ENCODE data around the gene ACSBG1.

Gene ACSBG1, protein sequence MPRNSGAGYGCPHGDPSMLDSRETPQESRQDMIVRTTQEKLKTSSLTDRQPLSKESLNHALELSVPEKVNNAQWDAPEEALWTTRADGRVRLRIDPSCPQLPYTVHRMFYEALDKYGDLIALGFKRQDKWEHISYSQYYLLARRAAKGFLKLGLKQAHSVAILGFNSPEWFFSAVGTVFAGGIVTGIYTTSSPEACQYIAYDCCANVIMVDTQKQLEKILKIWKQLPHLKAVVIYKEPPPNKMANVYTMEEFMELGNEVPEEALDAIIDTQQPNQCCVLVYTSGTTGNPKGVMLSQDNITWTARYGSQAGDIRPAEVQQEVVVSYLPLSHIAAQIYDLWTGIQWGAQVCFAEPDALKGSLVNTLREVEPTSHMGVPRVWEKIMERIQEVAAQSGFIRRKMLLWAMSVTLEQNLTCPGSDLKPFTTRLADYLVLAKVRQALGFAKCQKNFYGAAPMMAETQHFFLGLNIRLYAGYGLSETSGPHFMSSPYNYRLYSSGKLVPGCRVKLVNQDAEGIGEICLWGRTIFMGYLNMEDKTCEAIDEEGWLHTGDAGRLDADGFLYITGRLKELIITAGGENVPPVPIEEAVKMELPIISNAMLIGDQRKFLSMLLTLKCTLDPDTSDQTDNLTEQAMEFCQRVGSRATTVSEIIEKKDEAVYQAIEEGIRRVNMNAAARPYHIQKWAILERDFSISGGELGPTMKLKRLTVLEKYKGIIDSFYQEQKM

DNA sequence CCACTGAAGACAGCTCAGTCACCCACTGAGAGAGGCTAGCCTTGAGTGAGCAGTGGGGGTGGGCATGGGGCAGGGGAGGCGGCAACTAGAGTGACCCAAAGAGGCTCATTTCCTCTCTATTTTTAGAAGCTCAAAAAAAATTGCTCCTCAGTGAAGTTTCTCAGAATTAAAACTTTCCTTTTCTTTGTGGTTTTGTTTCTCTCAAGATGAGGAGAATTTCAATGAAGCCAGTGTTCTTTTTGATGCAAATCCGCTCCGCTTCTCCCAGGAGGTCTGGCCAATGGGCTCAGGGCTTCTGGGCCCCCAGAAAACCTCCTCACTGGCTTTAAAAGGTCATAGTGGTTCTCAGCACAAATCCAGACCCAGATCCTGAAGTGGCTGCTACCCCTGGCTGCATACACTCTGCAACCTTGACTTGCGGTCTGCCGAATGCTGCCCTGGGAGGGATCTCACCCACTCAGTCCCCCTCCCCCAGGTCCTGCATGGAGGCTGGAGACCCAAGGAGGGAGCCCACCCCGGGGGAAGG, at the start of gene ACSBG1:
TSS of gene ACSBG1 (minus strand) at position 51 of the 526 bp plus-strand sequence. CDS start 64 bp downstream, outside the sequence.
- no peak for DNase-seq

DNA sequence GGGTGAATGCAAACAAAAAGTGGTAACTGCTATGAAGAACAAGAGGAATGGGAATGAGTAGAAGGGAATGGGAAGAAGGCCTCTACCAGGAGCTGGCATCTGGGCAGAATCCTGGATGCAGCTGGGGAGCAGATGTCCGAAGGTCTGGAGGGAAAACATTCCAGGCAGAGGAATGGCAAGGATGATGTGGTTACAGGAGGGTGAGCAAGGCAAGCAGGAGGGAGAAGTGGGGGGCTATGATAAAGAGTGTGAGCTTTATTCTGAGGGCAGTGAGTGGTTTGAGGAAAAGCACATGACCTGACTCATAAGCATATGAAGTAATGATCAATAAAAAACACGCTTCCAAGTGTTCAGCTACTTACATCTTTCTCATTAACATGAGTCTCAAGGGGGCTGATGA, 48.0 kb upstream of the ACSBG1 start:
- no peak for DNase-seq

DNA sequence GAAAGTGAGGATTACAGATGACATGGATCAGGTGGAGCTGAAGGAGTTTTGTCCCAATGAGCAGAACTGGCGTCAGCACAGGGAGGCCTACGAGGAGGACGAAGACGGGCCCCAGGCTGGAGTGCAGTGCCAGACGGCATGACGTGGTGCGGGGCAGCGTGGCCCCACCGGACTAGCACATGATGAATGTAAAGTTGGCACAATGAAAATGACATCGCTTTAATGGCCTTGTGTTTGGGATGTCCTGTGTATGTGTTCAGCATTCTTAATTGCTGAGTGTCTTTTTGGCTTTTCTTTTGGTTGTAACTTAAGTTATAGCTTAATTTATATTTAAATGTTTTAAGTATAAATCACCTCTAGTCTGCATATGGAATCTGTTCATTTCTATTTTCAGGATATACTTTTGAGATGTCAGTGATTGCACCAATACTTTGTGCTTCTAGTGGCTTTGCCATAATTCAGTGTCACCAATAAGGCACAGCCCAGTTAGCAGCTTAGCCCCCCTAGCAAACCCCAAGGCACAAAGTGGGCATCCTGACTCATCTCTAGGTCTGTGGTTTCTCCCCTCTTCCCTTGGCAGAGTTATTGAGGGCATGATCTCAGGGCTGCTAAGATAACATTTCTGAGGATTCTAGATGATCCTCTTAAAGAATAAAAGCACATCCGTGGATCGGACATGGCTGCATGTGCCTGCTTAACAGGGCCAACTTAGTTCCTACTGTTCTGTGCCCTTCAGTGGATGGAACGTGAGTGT, 46.1 kb upstream of the ACSBG1 start:
- no peak for DNase-seq

DNA sequence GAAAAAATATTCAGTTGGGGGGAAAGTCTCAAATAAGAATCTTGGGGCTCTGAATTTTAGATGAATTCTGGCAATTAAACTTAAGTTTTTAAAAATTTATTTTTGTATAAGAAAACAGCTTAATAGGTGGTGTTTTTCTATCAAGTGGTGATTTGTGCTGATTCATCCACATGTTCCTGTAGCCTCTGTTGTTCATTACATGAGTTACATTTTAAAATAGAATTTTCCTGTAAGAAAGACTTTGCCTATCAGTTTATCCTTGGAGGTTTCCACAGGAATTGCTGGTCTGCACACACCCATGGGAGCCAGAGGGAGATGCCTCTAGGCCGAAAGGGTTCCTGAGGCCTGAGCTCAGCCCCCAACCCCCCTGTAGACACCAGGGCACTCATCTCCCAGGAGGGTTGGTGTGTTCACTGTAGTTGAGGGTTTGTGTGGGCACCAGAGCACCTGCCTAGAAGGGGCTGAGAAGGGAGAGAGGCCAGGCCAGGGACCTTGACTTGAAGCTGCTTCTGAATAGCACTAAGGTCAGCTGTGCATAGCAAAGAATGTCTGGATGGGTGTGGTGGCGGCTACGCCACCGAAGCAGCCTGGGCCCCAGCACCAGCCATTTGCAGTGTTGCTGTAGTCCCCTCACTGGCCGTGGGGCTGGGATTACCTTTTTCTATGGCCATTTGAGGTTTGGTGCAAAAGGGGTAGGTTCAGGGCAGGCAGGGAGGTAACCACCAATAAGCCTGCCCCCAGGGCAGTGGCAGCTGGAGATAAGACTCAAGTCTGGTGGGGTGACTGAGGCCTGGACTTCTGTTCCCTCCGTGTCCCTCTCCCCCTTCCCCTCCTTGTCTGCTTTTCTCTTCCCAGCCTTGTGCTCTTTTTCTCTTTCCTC, 41.9 kb upstream of the ACSBG1 start:
- DNase-seq = no peak

DNA sequence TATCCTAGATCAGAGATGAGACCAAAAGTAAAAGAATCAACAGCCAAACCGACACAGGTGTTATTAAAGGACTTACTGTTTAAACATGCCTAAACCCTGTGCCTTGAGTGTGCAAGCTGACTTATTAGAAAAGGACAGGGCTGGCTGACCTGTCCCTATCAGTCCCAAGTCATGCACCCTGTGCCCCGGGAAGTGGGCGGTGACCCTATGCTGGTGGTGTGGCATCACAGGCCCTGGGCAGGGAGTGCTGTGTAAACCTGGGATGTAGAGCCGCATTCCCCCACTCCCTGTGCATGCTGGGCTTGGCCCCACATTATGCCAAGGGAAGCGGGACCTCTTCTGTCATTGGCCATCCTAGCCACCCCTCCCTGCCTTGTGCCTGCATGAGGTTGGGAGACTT, 40.6 kb upstream of the ACSBG1 start:
- no peak for DNase-seq

GRCh38 chr15:78272776-78273175, 38.4 kb upstream of the ACSBG1 start:
- no peak for DNase-seq

DNA sequence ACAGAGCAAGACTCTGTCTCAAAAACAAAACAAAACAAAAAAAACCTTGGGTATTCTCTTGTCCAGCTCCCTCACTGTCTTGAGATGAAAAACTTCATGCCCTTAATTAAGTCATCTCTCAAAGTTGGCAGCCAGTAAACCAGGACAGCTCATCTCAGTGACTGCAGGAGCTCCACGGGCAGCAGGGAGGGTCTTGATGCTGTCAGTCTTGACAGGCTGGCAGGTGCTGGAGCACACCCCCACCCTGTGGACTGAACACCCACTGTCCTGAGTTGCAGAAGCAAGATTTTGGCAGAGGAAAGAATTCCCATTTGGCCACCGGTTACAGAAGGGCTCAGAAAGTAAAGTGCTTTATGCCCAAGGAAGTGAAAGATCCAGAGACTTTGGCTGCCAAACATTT, 38.0 kb upstream of the ACSBG1 start:
- no peak for DNase-seq

DNA sequence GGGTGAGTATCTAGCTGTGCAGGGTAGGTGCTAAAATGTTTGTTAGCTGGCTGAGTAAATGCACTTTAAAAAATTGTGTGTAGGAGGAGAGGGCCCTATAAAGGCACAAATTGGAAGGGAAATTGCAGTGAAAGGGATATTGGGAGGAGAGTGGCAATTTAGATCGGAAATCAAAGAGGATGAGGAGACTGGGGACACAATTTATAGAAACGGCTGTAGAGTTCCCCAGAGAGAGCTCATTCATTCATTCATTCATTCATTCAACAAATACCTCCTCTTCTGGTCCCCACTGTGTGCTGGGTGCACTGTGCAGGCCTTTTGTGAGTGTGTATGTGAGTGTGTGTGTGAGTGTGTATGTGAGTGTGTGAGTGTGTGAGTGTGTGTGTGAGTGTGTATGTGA, 32.4 kb upstream of the ACSBG1 start:
- DNase-seq = no peak

DNA sequence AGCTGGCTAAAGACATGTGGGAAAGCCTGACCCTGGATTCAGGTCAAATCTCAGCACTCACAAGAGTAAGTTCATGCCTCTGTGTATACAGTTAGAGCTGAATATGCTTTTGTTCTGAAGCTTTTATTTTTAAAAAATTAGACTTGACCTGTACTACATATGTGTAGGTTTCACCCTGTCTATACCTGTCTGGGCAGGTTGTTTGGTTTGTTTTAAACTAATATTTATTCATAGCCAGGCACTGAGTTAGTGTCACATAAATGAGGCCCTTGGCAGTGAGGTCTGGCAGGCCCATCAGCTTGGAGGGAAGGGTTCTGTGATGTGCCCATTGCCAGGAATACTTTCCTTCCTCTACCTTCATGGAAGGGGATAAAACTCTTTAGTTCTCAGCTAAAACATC, 31.9 kb upstream of the ACSBG1 start:
- DNase-seq = no peak

- no peak for DNase-seq
These were observed 31.4 kb upstream of the ACSBG1 start for GRCh38 chr15:78265752-78266224.

DNA sequence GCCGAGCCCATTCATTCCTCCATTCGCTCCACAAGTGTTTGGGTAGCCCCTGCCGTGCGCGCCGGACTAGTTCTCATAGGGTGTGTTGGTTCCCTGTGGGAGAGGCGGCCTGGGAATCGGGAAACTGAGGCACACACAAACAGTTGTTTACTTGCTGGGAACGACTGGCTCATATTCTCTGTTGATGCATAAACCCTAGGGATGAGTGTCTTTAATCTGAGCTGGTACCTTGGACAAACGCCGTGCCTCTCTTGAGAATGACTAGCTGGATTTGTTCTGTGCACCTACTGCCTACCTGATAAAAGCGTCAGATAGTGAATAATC, 30.7 kb upstream of the ACSBG1 start:
- DNase-seq = no peak

DNA sequence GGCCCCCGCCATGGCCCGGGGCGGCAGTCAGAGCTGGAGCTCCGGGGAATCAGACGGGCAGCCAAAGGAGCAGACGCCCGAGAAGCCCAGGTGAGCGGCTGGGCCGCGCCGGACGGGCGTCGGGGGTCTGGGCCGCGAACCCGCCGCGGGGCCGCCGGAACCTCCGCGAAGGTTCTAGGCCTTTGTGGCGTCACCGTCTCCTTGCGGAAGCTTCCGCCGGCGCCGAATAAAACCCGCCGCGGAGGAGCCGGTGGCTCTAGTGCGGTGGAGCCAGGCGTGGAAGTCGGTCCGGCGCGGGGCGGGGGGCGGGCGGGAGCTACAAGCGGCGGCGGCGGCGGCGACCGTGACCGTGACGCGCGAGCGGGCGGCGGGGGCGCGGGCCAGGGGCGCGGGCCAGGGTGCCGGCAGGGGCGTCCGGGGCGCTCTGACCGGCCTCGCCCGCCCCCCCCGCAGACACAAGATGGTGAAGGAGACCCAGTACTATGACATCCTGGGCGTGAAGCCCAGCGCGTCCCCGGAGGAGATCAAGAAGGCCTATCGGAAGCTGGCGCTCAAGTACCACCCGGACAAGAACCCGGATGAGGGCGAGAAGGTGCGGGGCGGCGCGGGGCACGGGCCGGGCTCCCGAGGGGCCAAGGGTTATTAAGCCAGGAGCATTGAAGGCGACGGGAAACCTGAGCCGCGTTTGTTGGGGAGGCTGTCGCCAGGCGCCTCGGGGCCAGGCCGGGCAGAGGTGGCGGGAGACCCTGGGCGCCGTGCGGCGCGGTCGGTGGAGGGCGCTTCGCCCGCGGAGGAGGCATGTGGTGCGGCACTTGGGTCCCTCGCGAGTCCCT, 30.2 kb upstream of the ACSBG1 start, which contains the start of gene DNAJA4:
TSS of gene DNAJA4 (plus strand) at position 259 of the 833 bp plus-strand sequence. CDS start at position 461, 202 bp downstream.
- DNase-seq = peak; percentile 77

- DNase-seq = no peak
These were observed 29.5 kb upstream of the ACSBG1 start for GRCh38 chr15:78263907-78264303.

DNA sequence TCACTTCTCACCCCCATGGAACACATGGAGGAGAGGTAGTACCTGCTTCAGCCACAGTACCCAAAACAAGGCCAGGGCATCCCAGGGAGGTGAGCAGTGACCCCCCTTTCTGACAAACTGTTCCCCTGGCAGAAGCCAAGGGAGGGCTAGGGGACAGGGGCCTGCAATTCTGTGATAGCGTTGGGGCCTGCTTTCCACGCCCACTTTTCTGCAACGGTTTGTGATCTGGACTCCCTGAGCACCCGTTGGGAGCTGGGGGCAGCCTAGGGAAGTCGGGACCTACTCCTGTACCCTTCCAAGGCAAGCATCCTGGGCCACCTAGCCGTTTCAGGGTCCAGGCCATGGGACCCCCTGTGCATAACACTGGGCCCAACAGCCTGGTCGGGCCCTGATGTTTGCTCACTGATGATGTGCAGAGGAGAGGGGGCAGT, 29.0 kb upstream of the ACSBG1 start:
- DNase-seq = no peak

DNA sequence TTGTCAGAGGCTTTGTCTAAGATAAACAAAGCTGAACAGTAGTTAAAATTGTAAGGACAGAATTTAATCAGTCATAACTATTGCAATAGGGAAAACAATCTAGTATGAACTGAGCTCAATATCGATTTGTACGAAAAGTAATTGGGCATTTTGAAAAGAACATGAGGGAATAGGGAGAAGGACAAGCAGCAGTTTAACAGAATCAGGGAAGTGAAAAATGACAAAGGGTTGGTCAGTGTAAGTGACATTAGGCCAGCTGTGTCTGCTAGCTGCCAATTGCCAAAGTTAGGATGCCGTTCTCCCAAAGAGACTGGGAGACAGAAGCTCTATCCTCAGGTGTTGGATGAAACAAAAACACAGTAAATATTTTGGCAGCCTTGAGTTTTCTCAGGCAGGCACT, 26.7 kb upstream of the ACSBG1 start:
- no peak for DNase-seq

- DNase-seq = no peak
These were observed 26.1 kb upstream of the ACSBG1 start for GRCh38 chr15:78260489-78260888.

DNA sequence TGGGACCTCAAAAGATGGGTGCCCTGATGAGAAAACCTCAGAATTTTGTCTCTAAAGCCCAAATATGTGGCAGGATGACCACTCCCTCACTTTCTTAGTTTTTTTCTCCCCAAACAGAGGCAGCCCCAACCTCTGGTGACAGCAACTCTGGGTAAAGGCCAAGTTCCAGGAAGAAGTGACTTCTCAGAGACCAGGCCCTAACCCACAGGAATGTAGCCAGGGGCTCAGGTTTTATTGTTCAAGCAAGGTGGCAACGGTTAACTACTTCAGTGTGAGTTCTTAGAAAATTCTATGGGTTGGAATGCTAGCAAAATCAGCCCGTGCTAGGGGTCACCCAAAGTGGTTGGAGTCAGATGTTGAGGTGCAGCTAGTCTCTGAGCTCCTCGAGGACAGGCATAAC, 24.9 kb upstream of the ACSBG1 start:
- no peak for DNase-seq

GRCh38 chr15:78257681-78258080, 23.3 kb upstream of the ACSBG1 start:
- DNase-seq = no peak

- DNase-seq = no peak
These were observed 21.7 kb upstream of the ACSBG1 start for GRCh38 chr15:78256044-78256437.

GRCh38 chr15:78255421-78256043, 21.2 kb upstream of the ACSBG1 start:
- DNase-seq = no peak

GRCh38 chr15:78251136-78251535, 16.8 kb upstream of the ACSBG1 start:
- no peak for DNase-seq
